Endothelial cell of umbilical vein (primary cell): Measurements from ENCODE around the gene SNX30. TPM values are rescaled to one million over a fixed set of nuclear protein-coding genes. Genes with fewer than 3 reads are reported as not detected.

Experiments
- BruUV-seq: library from RNA; stranded (reverse); fragments of 400-500 nt; replicated peaks from 2 replicates; lab custom pipeline; 2021; lab: Mats Ljungman, UMichigan
- CTCF ChIA-PET: fragments of 300-600, 350-600 bp; sonication (Branson Sonifier 250); formaldehyde crosslinking; loops from one replicate; lab custom pipeline; 2021; ENCODE audit warnings: antibody characterized with exemption, inconsistent platforms; lab: Charles Lee
- POLR2A ChIA-PET: fragments of 300-600, 350-600 bp; sonication (Branson Sonifier 250); formaldehyde crosslinking; loops from one replicate; lab custom pipeline; 2021; ENCODE audit warnings: antibody characterized with exemption, inconsistent platforms; lab: Charles Lee
- DNase-seq: peaks from one replicate; pipeline ENCODE4 v3.0.0-alpha.2; 2011; ENCODE audit warnings: low read depth, low spot score
- FAIRE-seq: peaks from 2 replicates; lab custom pipeline; 2011; peaks lifted over from hg19 to GRCh38; lab: Jason Lieb, UNC
- H2AFZ ChIP-seq: 2 replicates; pipeline ENCODE4 v1.6.0; 2012; ENCODE audit warnings: low read depth, low read length, control low read depth, inconsistent platforms
- H3K27ac ChIP-seq: 2 replicates; pipeline ENCODE4 v1.5.1; 2011; ENCODE audit warnings: low read depth, mild to moderate bottlenecking, control low read depth, low read length, moderate library complexity; ENCODE audit not compliant: insufficient read depth
- H3K27me3 ChIP-seq, 2 experiments: 2 replicates each; pipeline versions ENCODE4 v1.6.0 to v1.6.1; 2011; ENCODE audit warnings: low read length in 2 of 2, mixed read lengths in 1 of 2; ENCODE audit not compliant: control insufficient read depth in 2 of 2, insufficient read depth in 2 of 2
- H3K36me3 ChIP-seq, 2 experiments: 2 replicates in 1 of 2; 3 replicates in 1 of 2; pipeline ENCODE4 v1.5.1; 2011; ENCODE audit warnings: low read length in 2 of 2, mild to moderate bottlenecking in 1 of 2, moderate library complexity in 1 of 2; ENCODE audit not compliant: control insufficient read depth in 2 of 2, insufficient read depth in 2 of 2; ENCODE audit errors: extremely low read depth in 1 of 2
- H3K4me1 ChIP-seq: 3 replicates; pipeline ENCODE4 v1.5.1; 2011; ENCODE audit warnings: mild to moderate bottlenecking, low read length; ENCODE audit not compliant: control insufficient read depth, insufficient read depth; ENCODE audit errors: extremely low read depth
- H3K4me2 ChIP-seq: 2 replicates; pipeline ENCODE4 v1.6.1; 2011; ENCODE audit warnings: low read length, control low read depth, mixed read lengths; ENCODE audit not compliant: insufficient read depth
- H3K4me3 ChIP-seq, 3 experiments: fragments of 200-600 bp in 1 of 3; sonication (generic), shearing (Covaris generic) in 1 of 3; replicated peaks in 1 of 3; 2 replicates each; pipeline ENCODE4 v1.5.1; 2011 to 2016; ENCODE audit warnings: control low read depth in 3 of 3, low read length in 3 of 3, mild to moderate bottlenecking in 2 of 3, inconsistent platforms in 1 of 3, low read depth in 1 of 3, moderate library complexity in 1 of 3; ENCODE audit not compliant: insufficient read depth in 1 of 3
- H3K79me2 ChIP-seq: 2 replicates; pipeline ENCODE4 v1.6.0; 2012; ENCODE audit warnings: low read length, inconsistent platforms; ENCODE audit not compliant: control insufficient read depth, insufficient read depth
- H3K9ac ChIP-seq: replicated peaks from 2 replicates; pipeline ENCODE3; 2011; ENCODE audit warnings: low read length, control low read depth; ENCODE audit not compliant: insufficient read depth; ENCODE audit errors: extremely low read depth
- H3K9me1 ChIP-seq: replicated peaks from 3 replicates; pipeline ENCODE4 v1.6.0; 2011; ENCODE audit warnings: mild to moderate bottlenecking, low read length; ENCODE audit not compliant: control insufficient read depth, insufficient read depth; ENCODE audit errors: extremely low read depth
- H3K9me3 ChIP-seq: replicated peaks from 2 replicates; pipeline ENCODE4 v1.5.1; 2012; ENCODE audit warnings: low read length, inconsistent platforms; ENCODE audit not compliant: control insufficient read depth, insufficient read depth
- H4K20me1 ChIP-seq: replicated peaks from 2 replicates; pipeline ENCODE3; 2011; ENCODE audit warnings: mild to moderate bottlenecking, low read length; ENCODE audit not compliant: control insufficient read depth, insufficient read depth; ENCODE audit errors: extremely low read depth
- CTCF ChIP-seq, 2 donors: IDR thresholded peaks; 1 replicate in 1 of 2; 2 replicates in 1 of 2; pipeline ENCODE4 v1.5.1; 2011; ENCODE audit warnings: low read length in 2 of 2, mild to moderate bottlenecking in 2 of 2, moderate library complexity in 2 of 2, control low read depth in 1 of 2, inconsistent platforms in 1 of 2, low read depth in 1 of 2; ENCODE audit not compliant: insufficient read depth in 1 of 2; ENCODE audit errors: extremely low read depth in 1 of 2
- EZH2 ChIP-seq: IDR thresholded peaks from 2 replicates; pipeline ENCODE4 v1.6.1; 2012; ENCODE audit warnings: borderline replicate concordance, low read depth, mild to moderate bottlenecking, moderate library complexity, low read length, inconsistent platforms; ENCODE audit not compliant: severe bottlenecking
- FOS ChIP-seq: IDR thresholded peaks from 2 replicates; pipeline ENCODE4 v1.6.1; 2011; ENCODE audit warnings: mild to moderate bottlenecking, low read length, moderate library complexity, borderline replicate concordance; ENCODE audit not compliant: insufficient read depth
- GATA2 ChIP-seq: IDR thresholded peaks from 2 replicates; pipeline ENCODE4 v1.7.0; 2011; ENCODE audit warnings: low read depth, mild to moderate bottlenecking, moderate library complexity, mixed read lengths, low read length; ENCODE audit not compliant: insufficient read length, insufficient read depth
- JUN ChIP-seq: IDR thresholded peaks from 2 replicates; pipeline ENCODE4 v1.6.1; 2011; ENCODE audit warnings: borderline replicate concordance, low read depth; ENCODE audit not compliant: insufficient read length, insufficient read depth
- MAX ChIP-seq: IDR thresholded peaks from 2 replicates; pipeline ENCODE4 v1.6.1; 2011; ENCODE audit not compliant: insufficient read depth, insufficient read length
- MYC ChIP-seq: IDR thresholded peaks from one replicate; pipeline ENCODE4 v1.6.1; 2011; ENCODE audit warnings: mild to moderate bottlenecking, low read depth, low read length
- POLR2A ChIP-seq: IDR thresholded peaks from 2 replicates; pipeline ENCODE4 v1.6.1; 2012; ENCODE audit warnings: low read depth, mild to moderate bottlenecking, control low read depth, low read length
- POLR2AphosphoS5 ChIP-seq: IDR thresholded peaks from 2 replicates; pipeline ENCODE4 v1.6.1; 2012; ENCODE audit warnings: low read depth, mild to moderate bottlenecking, control low read depth, low read length, moderate library complexity; ENCODE audit not compliant: insufficient read depth
- dilution Hi-C: fragments of 300-500 bp; cut with MboI; formaldehyde crosslinking; loops from one replicate; pipeline ENCODE4 v1.15.0; 2019; ENCODE audit warnings: low sequenced_read_pairs; ENCODE audit not compliant: extremely low pct_ligation_motif_present
- intact Hi-C: fragments of 100-400 bp; cut with micrococcal nuclease; formaldehyde crosslinking; loops from one replicate; pipeline ENCODE4 v1.10.0; 2022
- polyA plus RNA-seq, 4 experiments: library from polyadenylated mRNA; depleted of rRNA in 3 of 4; stranded (reverse) in 3 of 4; unstranded in 1 of 4; fragments of >200 nt; gene quantifications; 2 replicates each; pipeline versions ENCODE4 v1.2.1 to v1.2.3, GENCODE V29; 2011 to 2012; ENCODE audit warnings: missing spikeins in 1 of 4
- total RNA-seq: library from RNA; stranded (reverse); gene quantifications from 2 replicates; pipeline ENCODE4 v1.2.3, GENCODE V29; 2021

The SNX30 gene
- total and polyA plus RNA-seq, 2 donors (not counting 3 experiments of a cell fraction or from before 2014, with no cell fraction given) = 2.8 to 6.3 TPM

GRCh38 chr9:112872019-112872418 is 121.5 kb downstream of the SNX30 start:
- no TSS peak for BruUV-seq
- H4K20me1 ChIP-seq = no peaks in the 10 kb centered on the region
- H3K9ac ChIP-seq = no peak overlapping the region
- dilution Hi-C loops = no loop called here
- no peaks in the 10 kb centered on the region for H3K27me3 ChIP-seq
- H2AFZ ChIP-seq = no peak overlapping the region
- no peaks in the 10 kb centered on the region for H3K9me1 ChIP-seq
- no peaks in the 10 kb centered on the region for H3K4me1 ChIP-seq
- no peaks in the 10 kb centered on the region for H3K79me2 ChIP-seq
- H3K4me3 ChIP-seq = no peak overlapping the region
- no peak overlapping the region for H3K4me2 ChIP-seq
- FAIRE-seq (no peak), DNase-seq (no peak)
- no peaks in the 10 kb centered on the region for H3K36me3 ChIP-seq
- TF ChIP-seq JUN (no peak), MYC (no peak), GATA2 (no peak), MAX (no peak), CTCF (IDR thresholded peaks at IDR 0.05; ENCODE audit: extremely low read depth in 1 of 2, insufficient read depth in 1 of 2, low read depth in 1 of 2, low read length in 2 of 2) (no peak), FOS (no peak), POLR2A (no peak), POLR2AphosphoS5 (no peak), EZH2 (no peak)
- H3K27ac ChIP-seq = no peak overlapping the region
- ChIA-PET POLR2A (no interaction called here), CTCF (no interaction called here)
- no peaks in the 10 kb centered on the region for H3K9me3 ChIP-seq
- intact Hi-C loops = no loop called here
